ENCODE results near the gene LRCH1.
A peak's percentile ranks its signal among the peaks of the same experiment; 100 is the strongest.

LRCH1 gene

DNA sequence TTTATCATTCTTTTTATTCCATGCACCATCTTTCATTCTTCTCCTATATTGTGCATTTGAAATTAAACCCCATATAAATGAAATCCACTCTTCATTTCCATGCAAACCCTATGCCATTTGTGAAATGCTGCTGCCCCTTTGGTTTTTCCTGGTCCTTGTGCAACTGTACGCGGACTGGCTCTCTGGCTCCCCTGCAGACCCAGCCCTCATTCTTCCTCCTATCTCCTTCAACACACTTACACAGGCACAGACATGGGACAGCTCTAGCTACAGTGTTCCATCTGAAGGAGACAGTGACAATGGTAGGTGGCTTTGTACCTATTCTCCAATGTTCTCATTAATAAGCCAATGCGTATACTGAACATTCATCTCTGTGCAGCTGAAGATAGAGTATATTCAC, 162.4 kb downstream of the LRCH1 start:
- no peak for DNase-seq
- in situ Hi-C loops (cut with MboI; ENCODE audit: low pct_unique_long_range_greater_than_20kb, low sequenced_read_pairs): no loop called here

DNA sequence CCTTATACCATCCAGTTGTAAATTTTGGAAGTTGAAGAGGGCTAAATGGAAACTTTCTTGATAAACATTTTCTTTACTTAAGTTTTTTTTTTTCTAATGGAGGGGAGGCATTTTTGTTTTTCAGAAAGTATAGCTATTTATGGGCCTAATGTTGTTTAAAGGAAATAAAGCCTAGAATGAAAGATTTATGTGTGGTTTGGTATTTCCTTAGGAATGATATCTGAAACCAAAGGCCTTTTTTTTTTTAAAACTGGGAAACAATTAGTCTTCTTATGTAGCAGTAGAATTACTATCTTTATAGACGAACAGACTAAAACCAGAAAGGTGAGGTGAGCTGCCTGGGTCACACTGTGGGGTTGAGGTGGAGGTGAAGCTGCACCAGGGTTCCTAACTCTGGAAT, 163.9 kb downstream of the LRCH1 start:
- DNase-seq: no peak
- in situ Hi-C loops (cut with MboI; ENCODE audit: low pct_unique_long_range_greater_than_20kb, low sequenced_read_pairs): no loop called here

DNA sequence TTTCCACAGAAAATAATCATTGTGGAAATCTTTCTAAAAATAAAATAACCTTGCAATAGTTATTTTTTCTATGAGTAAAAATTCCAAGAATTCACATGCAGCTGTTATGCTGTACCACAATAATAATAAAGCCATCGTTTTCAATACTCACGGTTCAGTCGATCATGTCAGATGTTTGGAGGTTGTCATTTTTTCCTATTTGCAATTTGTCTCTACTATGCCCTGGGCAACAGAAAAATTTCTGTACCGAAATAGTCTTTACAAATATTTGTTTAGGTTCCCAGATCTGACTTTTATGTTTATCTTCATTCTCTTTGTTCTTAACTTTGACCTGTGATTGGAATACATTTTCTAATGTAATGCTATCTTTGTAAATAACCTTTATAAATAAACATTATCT, 164.3 kb downstream of the LRCH1 start:
- in situ Hi-C loops (cut with MboI; ENCODE audit: low pct_unique_long_range_greater_than_20kb, low sequenced_read_pairs): no loop called here

DNA sequence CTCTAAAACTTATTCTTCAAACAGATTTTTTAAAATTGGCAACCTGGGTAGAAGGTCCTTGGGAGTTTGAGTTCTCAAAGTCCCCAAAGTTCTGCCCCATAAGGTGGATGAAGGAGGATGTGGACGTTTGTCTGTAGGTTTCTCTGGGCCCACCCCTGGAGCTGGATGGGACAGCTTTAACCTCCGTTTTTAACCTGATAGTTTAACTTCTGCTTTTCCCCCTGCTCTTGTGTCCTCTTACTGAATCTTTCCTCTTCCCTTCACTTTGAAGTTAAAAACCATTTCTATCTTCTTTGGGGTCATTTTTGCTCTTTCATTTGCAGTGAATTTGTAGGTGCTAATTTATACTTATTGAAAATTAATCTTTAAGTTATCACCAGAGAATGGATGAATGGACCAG, 164.9 kb downstream of the LRCH1 start:
- in situ Hi-C loops (cut with MboI; ENCODE audit: low pct_unique_long_range_greater_than_20kb, low sequenced_read_pairs): no loop called here
- peak; percentile 42 for DNase-seq

More for the DNA sequence above, 164.3 kb downstream of the LRCH1 start:
- DNase-seq: no peak

DNA sequence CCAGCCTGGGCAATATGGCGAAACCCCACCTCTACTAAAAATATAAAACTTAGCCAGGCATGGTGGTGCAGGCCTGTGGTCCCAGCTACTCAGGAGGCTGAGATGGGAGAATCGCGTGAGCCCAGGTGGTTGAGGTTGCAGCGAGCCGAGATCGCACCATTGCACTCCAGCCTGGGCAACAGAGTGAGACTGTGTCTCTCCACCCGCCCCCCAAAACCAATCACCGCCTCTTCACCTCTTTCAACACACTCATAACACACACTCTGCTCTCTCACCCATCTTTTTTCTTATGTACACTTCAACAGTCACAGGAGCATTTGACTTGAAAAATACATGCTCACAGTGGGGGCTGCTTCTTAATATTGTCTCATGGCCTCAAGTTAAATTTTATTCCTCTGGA, 167.2 kb downstream of the LRCH1 start:
- no peak for DNase-seq
- in situ Hi-C loops (cut with MboI; ENCODE audit: low pct_unique_long_range_greater_than_20kb, low sequenced_read_pairs): no loop called here

DNA sequence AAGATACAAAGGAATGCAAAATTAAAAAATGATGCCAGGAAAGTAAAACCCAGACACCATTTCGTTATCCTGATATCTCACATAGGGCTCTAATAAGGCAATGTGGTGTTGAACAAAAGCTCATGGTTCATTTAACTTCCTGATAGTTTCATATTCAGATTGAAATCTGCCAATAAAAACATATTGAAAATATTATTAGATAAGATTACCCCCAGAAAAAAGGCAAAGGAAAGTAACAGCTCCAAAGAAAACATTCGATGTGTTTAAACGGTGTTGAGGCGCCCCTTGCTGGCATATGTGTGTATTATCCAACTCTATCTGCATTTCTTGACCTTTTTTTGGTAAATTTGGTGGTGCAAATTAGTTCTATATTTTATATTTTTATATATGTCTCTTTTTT, 168.1 kb downstream of the LRCH1 start:
- DNase-seq: peak; percentile 31
- in situ Hi-C loops (cut with MboI; ENCODE audit: low pct_unique_long_range_greater_than_20kb, low sequenced_read_pairs): no loop called here

DNA sequence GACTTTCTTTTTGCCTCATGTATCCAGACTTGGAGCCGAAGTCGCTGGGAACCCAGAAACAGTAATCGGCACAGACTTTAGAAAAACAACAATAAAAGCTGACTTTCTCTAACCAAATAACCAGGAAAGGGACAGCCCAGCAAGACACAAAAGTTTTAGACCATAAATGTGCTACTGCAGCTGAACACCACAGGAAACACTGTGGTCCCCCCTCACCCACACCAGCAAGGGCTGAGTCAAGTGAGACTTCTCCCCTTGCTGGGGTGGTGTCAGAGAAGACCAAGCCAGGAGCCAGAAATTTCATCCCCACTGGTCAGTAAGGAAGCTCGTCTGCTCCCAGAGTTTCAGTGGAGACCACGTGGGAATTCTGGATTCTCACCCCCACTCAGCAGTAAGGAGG, 173.4 kb downstream of the LRCH1 start:
- in situ Hi-C loops (cut with MboI; ENCODE audit: low pct_unique_long_range_greater_than_20kb, low sequenced_read_pairs): no loop called here
- DNase-seq: no peak

DNA sequence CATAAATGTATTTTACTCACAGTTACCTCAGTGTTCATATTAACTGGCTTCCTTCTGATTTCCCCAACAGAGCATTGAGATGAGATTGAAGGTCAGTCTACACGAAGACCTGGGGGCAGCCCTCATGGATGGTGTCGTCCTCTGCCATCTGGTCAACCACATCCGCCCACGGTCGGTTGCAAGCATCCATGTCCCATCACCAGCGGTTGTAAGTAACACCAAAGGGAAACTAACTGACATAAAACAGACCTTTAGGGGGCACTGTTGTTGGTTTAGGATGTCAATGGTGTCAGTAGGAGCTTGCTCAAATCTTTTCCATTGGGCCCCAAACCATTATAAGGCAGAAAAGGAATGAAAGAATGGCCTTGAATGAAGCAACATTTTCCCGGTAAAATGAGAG, 175.8 kb downstream of the LRCH1 start:
- in situ Hi-C loops (cut with MboI; ENCODE audit: low pct_unique_long_range_greater_than_20kb, low sequenced_read_pairs): no loop called here
- DNase-seq: peak; percentile 42

DNA sequence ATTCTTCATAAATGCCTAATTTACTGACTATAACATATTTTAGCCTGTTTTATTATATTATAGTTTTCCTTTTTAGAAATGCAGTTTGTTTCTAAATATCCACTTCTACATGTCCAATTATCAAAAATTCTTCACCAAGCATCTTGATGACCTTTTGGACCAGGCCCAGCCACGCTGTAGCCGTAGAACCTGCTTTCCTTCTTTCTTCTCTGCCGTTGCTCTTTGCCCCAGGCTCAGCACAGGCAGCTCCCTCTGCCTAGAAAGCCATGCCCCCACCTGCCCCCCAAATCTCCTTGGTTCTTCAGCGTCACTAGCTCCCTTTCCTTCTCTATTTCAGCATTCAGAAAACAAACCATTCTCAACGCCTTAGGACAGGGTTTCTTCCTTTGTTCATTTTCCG, 178.6 kb downstream of the LRCH1 start:
- in situ Hi-C loops (cut with MboI; ENCODE audit: low pct_unique_long_range_greater_than_20kb, low sequenced_read_pairs): no loop called here
- no peak for DNase-seq

DNA sequence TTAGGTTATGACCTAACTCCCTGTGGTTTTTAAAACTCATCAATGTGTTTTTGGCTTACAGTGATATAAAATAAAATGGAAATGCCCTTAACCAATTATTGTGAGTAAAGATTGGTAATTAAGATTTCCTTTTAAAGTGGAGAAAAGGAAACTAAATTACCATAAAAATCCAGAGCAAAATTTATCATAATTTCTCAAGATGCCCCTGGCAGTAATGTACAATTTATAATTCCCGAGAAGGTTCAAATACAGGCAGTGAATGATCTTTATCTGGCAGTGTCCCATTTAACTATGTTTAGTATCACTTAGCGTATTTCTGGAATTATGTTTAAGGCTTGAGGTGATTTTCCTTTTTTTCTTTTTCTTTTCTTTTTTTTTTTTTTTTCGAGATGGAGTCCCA, 182.5 kb downstream of the LRCH1 start:
- in situ Hi-C loops (cut with MboI; ENCODE audit: low pct_unique_long_range_greater_than_20kb, low sequenced_read_pairs): no loop called here
- DNase-seq: no peak

DNA sequence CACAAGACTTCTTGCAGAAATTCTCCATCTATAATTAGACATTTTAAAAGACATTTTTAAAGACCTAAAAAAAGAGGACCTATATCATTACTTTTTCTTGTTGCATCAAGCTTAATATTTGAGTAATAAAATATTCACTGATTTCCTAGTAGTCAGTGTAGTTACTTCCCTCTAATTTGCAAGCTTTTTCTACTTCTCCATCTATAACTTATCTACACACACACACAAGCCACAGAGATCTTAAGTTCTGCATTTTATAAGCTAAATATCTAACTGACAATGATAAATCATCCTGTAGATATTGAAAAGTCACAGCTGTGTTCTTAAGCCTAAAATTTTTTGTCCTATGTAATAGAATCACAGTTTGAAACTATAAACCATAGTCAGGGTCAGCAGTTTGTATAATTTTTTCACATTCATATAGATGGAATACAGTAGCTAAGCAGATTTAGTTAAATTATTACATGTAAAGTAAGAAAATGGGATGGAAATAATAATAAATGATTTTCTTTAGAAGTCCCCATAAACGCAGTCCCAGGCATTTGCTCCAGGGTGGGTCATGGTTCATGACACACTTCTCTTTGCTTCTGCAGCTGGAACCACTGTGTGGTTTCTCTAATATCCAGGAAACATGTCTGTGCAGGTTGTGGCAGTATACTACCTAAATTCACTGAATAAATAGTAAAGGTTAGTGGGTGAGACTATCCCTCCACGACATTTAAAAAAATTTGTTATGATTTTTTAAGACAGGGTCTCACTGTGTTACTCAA, 183.8 kb downstream of the LRCH1 start:
- in situ Hi-C loops (cut with MboI; ENCODE audit: low pct_unique_long_range_greater_than_20kb, low sequenced_read_pairs): no loop called here
- peak; percentile 60 for DNase-seq

DNA sequence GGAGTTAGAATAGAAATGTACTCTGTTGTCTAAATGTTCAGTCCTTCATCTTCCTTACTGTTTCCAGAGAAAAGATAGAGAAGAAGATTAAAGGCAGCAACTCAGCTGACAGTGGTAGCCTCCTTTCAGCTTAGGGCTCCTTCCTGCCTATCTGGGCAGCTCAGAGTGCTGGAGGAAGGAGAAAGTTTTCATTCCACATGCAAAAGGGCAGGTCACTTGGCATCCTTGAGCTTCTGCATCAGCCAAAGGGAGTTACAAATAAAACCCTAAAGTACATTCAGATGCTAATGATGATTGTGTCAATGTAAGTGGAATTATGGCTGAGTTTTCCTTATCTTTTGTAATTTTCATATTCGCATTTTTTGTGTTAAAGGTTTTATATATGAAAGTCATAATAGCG, 185.1 kb downstream of the LRCH1 start:
- no peak for DNase-seq
- in situ Hi-C loops (cut with MboI; ENCODE audit: low pct_unique_long_range_greater_than_20kb, low sequenced_read_pairs): no loop called here

DNA sequence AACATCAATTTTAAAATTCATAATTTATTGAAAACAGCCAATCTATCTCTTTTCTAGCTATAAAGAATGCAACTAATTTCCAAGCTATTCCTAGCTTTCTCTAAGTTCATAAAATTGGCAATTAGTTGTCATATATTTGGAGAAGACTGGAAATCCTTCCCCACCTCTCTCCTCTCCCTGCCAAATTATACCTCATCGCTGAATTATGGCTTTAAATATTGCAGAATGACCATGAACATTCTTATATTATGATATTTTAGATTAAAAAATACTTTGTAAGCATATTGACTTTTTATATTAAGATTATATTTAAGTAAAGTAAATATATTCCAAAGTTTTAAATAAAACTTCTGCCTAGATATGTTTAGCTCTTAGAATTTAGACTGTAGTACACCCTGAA, 185.8 kb downstream of the LRCH1 start:
- DNase-seq: no peak
- in situ Hi-C loops (cut with MboI; ENCODE audit: low pct_unique_long_range_greater_than_20kb, low sequenced_read_pairs): no loop called here

DNA sequence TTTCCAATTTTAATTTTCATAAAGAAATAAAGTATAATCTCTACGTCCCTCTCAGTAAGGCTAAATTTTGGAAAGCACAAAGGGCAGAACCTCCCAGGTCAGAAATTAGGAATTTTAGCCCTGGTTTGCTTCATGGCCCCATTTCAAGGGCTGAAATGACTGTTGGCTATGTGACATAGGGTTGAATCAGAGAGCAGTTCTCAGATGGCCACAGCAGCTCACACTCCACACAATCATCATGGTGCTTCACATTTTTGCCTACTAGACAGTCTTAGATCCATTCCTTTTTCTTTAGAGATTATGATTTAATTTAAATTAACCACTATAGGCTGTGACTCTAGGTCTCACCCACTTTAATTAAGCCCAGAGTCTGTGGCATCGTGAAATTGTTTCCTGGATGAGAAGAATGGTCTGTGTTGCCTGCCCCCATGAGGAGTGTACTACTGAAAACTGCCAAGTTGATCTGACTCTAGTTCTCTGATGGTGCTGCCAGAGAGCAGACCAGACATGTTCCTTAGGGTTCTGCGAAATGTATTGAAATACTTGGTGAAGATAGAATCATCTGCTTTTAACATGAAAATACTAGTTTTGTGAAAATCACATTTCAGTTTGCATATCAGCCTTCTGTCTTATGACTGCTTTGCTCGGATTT, 186.6 kb downstream of the LRCH1 start:
- DNase-seq: no peak
- in situ Hi-C loops (cut with MboI; ENCODE audit: low pct_unique_long_range_greater_than_20kb, low sequenced_read_pairs): no loop called here

DNA sequence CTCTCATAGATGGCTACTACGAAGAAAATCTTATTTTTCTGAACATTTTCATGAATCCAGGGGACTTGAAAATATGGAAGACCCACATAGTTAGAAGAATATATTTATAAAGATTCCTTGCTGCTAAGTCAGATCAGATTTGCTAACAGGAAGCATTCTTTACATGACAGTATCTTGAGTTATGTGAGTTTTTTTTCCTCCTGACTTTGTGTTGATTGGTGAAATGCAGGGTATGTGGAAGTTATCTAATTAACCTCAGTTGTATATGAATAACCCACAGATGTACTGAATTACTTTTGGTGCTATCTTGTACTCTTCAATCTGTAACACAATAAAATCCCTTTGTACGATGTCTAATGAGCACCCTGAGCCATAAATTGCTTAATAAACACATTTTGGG, 190.2 kb downstream of the LRCH1 start:
- in situ Hi-C loops (cut with MboI; ENCODE audit: low pct_unique_long_range_greater_than_20kb, low sequenced_read_pairs): no loop called here
- no peak for DNase-seq

DNA sequence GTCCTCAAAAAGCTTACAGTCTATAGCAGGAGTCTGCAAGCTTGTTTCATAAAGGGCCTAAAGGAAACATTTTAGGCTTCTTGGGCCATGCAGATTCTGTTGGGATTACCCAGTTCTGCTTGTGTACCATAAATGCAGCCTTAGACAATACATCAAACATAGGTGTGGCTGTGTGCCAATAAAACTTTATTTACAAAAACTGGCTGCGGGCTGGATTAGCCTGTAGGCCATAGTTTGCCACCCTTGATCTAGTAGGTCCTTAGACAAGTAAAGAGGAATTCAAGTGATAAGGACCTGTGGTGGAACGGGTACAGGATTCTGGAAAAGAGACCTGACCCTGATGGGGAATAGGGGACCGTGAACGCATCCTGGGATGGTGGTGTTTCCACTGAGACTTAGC, 192.1 kb downstream of the LRCH1 start:
- in situ Hi-C loops (cut with MboI; ENCODE audit: low pct_unique_long_range_greater_than_20kb, low sequenced_read_pairs): no loop called here
- no peak for DNase-seq

DNA sequence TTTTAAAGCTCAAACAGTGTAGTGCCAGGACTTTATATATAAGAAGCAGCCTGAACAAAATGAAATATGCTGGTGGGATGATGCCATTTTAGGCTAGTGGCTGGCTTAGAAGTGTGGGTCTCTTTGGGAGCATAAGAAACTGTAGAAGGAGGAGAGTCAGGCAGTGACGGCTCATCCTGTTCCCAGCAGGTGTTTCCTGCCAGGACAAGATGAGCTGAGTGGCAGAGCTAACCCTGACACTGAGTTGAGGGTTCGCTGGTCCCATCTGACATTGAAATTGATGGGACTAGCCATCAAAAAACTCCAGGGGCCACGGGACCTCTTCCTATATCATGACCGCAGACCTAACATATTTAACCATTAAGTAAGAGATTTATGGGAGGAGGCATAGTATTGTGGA, 192.7 kb downstream of the LRCH1 start:
- in situ Hi-C loops (cut with MboI; ENCODE audit: low pct_unique_long_range_greater_than_20kb, low sequenced_read_pairs): no loop called here
- no peak for DNase-seq

DNA sequence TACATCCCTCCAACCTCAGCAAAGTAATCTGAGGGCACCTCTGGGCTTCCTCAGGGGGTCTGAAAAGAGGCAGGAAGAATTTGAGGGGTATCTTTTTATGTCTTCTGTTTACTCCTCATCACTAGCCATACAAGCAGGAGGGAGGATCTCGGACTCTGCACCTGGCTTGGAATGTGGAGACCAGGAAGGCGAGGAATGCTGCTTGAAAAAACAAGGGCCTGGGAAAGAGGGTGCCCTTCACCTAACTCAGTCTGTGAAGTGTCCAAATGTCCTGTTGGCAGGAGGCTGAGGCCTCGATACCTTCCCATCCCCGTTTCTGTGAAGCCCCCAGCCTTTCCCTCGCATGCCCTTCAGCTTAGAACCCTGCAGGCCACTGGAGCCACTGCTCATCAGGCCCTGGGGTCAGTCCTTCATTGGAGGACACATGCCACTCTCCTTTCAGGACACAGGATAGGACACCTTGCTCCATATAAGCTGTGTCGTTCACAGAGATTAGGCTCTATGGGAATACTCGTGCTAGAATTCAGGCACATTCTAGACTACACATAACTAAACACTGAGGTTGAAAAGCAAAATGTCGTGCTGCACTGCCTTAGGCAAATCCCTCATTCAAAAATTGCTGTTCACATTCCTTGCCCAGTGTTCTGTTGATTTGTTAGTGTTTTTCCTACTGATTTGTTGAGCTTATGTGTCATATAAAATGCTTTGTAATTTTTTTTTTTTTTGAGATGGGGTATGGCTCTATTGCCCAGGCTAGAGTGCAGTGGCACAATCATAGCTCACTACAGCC, 194.3 kb downstream of the LRCH1 start:
- in situ Hi-C loops (cut with MboI; ENCODE audit: low pct_unique_long_range_greater_than_20kb, low sequenced_read_pairs): no loop called here
- no peak for DNase-seq

DNA sequence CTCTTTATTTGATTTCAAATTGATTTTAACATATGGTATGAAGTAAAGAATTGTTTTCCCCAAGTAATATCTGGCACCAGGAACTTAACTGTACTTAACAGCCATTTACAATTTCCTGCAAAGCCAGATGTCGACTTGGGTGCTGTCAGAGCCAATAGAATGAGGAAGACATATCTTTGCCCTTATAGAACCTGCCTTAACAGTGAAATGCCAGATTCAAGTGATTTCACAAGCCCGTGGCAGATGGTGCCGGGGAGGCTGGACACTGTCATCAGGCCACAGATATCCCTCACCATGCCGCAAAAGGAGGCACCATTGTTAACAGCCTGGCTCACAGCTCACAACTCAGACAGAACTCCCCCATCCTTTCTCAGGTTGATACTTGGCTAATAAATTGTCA, 195.3 kb downstream of the LRCH1 start:
- in situ Hi-C loops (cut with MboI; ENCODE audit: low pct_unique_long_range_greater_than_20kb, low sequenced_read_pairs): no loop called here
- peak; percentile 59 for DNase-seq

DNA sequence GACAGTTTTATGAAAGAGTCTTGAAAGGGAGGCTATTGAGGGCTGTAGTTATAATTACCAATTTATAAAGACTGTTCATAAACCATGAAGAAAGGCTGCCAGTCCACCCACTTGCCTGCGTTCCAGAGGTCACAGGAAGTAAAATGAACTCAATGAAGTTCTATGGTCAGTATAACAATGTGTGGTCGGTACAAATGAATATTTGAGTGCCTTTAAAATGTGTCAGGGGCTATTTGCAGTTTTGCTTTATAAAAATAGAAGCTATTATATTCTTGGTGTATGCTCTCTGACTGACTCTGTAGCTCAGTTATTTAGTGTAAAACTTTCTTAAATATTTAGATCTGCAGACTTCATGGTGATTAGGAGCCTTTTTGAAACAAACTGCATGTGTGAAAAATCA, 197.0 kb downstream of the LRCH1 start:
- in situ Hi-C loops (cut with MboI; ENCODE audit: low pct_unique_long_range_greater_than_20kb, low sequenced_read_pairs): no loop called here
- no peak for DNase-seq

Measured in KBM-7 (cell line).